Left ventricle myocardium inferior (tissue), 1 donor: Measurements from ENCODE around the gene ZYG11B. TPM values are rescaled to one million over a fixed set of nuclear protein-coding genes. Genes with fewer than 3 reads are reported as not detected.
"Not testable (repeated sequence)": the region's sequence is repeated elsewhere in the genome, so short reads cannot be mapped to it uniquely, and the experiment has no call there.

Experiments
- DNase-seq: peaks from one replicate; pipeline ENCODE4 v3.0.0-alpha.2; 2020
- H3K27ac ChIP-seq: fragments of 200-600 bp; replicated peaks from 2 replicates; pipeline ENCODE4 v1.8.0; 2021
- H3K27me3 ChIP-seq: fragments of 200-600 bp; 2 replicates; pipeline ENCODE4 v1.8.0; 2021; ENCODE audit warnings: low read depth
- H3K36me3 ChIP-seq: fragments of 200-600 bp; 2 replicates; pipeline ENCODE4 v1.8.0; 2021
- H3K4me1 ChIP-seq: fragments of 200-600 bp; 2 replicates; pipeline ENCODE4 v1.8.0; 2021
- H3K4me3 ChIP-seq: fragments of 200-600 bp; 2 replicates; pipeline ENCODE4 v1.8.0; 2021; ENCODE audit warnings: mild to moderate bottlenecking, moderate library complexity
- H3K9me3 ChIP-seq: fragments of 200-600 bp; replicated peaks from 2 replicates; pipeline ENCODE4 v1.8.0; 2021
- CTCF ChIP-seq: fragments of 200-600 bp; IDR thresholded peaks from 2 replicates; pipeline ENCODE4 v1.8.0; 2021; ENCODE audit warnings: antibody characterized with exemption, mild to moderate bottlenecking, borderline replicate concordance
- intact Hi-C: fragments of 100-400 bp; cut with micrococcal nuclease; formaldehyde crosslinking; loops from one replicate; pipeline ENCODE4 v1.11.0; 2022
- total RNA-seq: library from RNA; stranded (reverse); fragmentation: NEBNext Ultra II Directional; extraction: Animal tissue kit (Norgen Biotek cat#: 25700); gene quantifications from one replicate; pipeline ENCODE4 v1.2.1, GENCODE V29; 2021
- donor health status: DM: no; HTN: yes; CAD: no; lungs with severe emphysema.

Gene ZYG11B
- total RNA-seq, 1 donor from 2014 or later: 68.3 TPM

- intact Hi-C loops: no loop called here
- Histone ChIP-seq H3K4me3 (no peak overlapping the region), H3K9me3 (no peaks in the 10 kb centered on the region), H3K4me1 (peaks cover 1% of the 10 kb centered on the region), H3K36me3 (no peaks in the 10 kb centered on the region), H3K27me3 (no peaks in the 10 kb centered on the region), H3K27ac (no peak overlapping the region)
- no peak for TF ChIP-seq CTCF
- DNase-seq: no peak
Measured at GRCh38 chr1:52713590-52713989, 12.7 kb upstream of the ZYG11B start.

GRCh38 chr1:52715296-52715695 lies 11.0 kb upstream of the ZYG11B start:
- DNase-seq, H3K36me3 ChIP-seq, H3K27me3 ChIP-seq, intact Hi-C loops, H3K27ac ChIP-seq, H3K9me3 ChIP-seq, H3K4me3 ChIP-seq, H3K4me1 ChIP-seq: not testable (repeated sequence)

- no peak for DNase-seq
- no peak overlapping the region for H3K4me3 ChIP-seq
- TF ChIP-seq CTCF: no peak
- H3K4me1 ChIP-seq: peaks cover 25% of the 10 kb centered on the region
- no peaks in the 10 kb centered on the region for H3K36me3 ChIP-seq
- H3K27ac ChIP-seq: no peak overlapping the region
- intact Hi-C loops: no loop called here
- H3K27me3 ChIP-seq: no peaks in the 10 kb centered on the region
- H3K9me3 ChIP-seq: no peaks in the 10 kb centered on the region
Measured at GRCh38 chr1:52723260-52723659, 3.0 kb upstream of the ZYG11B start.

- H3K27ac ChIP-seq: peak overlapping the region; percentile 93
- H3K9me3 ChIP-seq: no peaks in the 10 kb centered on the region
- peak overlapping the region; percentile 96 for H3K4me3 ChIP-seq
- H3K36me3 ChIP-seq: no peaks in the 10 kb centered on the region
- no peaks in the 10 kb centered on the region for H3K27me3 ChIP-seq
- no peak for TF ChIP-seq CTCF
- H3K4me1 ChIP-seq: peaks cover 44% of the 10 kb centered on the region
- DNase-seq: no peak
- intact Hi-C loops: no loop called here
Measured at GRCh38 chr1:52725903-52726264, 369 bp upstream of the ZYG11B start.

- H3K4me1 ChIP-seq: peaks cover 44% of the 10 kb centered on the region
- no peaks in the 10 kb centered on the region for H3K27me3 ChIP-seq
- H3K27ac ChIP-seq: peak overlapping the region; percentile 93
- intact Hi-C loops: no loop called here
- TF ChIP-seq CTCF: no peak
- H3K36me3 ChIP-seq: peaks cover 5% of the 10 kb centered on the region
- DNase-seq: no peak
- H3K4me3 ChIP-seq: peak overlapping the region; percentile 96
- no peaks in the 10 kb centered on the region for H3K9me3 ChIP-seq
Measured at GRCh38 chr1:52727114-52727586, 897 bp downstream of the ZYG11B start.

GRCh38 chr1:52727956-52728656 lies 1.9 kb downstream of the ZYG11B start:
- intact Hi-C loops: no loop called here
- peak overlapping the region; percentile 96 for H3K4me3 ChIP-seq
- peaks cover 7% of the 10 kb centered on the region for H3K36me3 ChIP-seq
- H3K27me3 ChIP-seq: no peaks in the 10 kb centered on the region
- no peak for TF ChIP-seq CTCF
- no peak for DNase-seq
- peak overlapping the region; percentile 93 for H3K27ac ChIP-seq
- no peaks in the 10 kb centered on the region for H3K9me3 ChIP-seq
- H3K4me1 ChIP-seq: peaks cover 44% of the 10 kb centered on the region
